NAMALWA (cell line): ENCODE measurements around the gene KRT35.

ENCODE experiments used
- DNase-seq: peaks from one replicate; pipeline ENCODE4 v3.0.0-alpha.2; 2015; ENCODE audit warnings: low spot score

The KRT35 gene

DNA sequence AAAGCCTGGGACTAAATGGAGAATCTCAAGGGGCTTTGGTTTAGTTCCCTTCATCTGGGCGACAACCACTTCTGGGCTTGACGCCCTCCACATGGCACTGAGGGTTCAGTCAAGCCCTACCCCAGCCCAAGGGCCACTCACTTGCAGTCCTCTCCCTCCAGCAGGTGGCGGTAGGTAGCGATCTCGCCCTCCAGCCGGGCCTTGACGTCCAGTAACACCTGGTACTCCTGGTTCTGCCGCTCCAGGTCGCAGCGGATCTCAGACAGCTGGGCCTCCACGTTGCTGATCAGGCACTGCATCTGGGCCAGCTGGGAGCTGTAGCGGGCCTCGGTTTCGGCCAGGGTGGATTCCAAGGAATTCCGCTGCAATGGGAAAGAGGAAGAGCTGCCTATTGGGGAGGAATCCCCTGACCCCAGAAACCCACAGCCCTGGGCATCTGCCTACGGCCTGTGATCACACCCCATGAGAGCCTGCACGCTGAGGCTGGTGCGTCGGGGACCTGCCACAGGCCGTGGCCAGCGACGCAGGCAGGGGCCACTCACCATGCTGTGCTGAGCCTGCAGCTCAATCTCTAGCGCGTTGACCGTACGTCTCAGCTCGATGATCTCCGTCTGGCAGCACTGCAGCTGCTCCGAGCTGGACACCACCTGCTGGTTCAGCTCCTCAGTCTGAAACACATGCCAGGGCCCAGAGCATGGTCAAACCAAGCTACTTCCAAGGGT lies 6.0 kb upstream of the KRT35 start:
- peak; percentile 57 for DNase-seq

DNA sequence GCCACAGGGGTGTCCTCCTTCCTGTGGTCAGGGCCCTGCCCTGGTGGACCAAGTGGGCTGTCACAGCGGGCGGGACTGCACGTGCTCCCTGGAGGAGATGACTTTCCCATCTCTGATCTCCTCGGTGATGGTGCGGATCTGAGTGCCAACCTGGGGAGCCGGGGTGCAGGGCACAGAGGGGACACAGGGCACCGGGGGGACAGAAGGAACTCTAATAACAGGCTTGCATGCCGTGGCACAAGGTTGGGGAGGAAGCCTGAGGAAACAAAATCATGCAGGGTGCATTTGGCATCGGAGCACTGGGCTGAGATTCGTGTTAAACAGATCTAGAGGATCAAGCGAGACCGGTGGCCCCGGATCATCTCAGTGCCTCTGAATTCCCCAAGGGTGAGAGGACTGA lies 5.4 kb upstream of the KRT35 start:
- DNase-seq, result no peak

DNA sequence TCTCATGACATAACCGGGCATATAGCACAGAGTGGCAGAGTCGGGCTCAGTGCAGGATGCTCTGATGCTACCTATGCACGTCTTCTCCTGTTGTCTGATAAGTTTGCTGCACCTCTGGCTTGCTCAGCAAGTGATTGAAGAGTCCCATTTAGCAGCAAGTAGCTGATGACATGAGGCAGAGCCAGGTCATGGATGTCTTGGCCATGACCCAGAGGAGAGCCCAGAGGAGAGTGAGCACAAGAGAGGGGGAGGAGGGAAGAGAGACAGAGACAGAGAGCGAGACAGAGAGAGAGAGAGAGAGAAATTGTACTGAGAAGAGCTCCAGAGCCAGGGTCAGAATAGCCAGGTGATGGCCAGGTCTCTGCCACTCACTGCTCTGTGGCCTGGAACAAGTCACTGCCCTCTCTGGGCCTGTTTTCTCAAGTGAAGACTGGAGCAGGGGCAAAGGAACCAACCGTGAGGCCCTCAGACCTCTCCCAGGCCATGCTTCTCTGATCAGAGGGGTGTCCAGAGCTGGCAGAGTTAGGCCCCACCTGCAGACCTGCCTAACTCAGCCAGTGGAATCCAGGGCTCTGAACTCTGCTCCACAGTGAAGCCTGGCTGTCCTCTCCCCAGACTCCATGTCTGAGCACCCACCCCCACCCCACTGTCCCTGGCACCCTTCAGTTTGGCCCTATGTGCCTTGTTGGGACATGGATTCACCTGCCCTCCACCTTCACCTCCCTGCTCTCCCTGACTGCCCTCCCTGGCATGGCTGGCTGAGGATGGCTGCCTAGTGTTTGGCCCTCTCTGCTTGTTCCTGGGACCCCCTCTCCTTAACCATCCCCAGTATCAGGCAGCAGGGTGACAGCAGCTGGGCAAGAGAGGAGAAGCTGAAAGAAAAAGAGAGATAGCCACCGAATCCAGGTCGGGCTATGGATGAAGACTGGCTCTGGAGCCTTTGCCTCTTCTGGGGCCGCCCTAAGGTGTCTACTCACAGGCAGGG lies 4.3 kb upstream of the KRT35 start:
- no peak for DNase-seq

DNA sequence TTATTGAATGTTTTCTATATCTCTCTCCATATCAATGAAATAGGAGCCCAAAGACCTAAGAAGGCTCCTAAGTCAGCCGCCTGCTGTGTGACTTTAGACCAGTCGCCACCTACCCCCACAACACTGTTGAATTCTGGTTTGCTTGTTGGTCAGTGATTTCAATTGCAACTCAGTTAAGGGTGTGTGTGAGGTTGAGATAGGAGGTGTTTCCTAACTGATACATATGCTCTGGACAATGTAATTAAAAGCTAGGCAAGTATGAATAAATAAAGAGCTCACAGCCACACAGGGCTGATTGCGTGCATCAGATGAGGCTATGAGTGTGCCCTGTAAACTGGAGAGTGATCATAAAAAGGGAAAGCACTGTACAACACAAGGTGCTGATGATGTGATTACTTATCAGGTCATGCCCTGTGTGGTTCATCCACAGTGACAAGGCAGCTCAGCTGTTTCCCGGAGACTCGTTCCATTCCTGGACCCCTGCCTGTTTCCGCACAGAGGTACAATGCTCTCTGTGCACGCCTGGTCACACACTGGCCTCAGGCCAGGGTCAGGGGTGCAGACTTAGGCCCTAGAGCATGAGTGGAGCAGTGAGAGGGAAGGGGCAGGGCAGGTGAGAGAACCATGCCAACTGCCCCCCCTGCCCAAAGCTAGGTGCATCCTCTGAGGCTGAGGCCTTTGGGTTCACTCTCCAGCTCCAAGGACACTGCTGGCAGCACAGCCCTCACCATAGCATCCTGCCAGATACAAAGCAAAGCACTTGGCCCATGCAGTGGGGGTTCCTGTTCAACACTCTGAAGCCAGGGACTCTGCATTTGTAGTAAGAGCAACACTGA lies 3.3 kb upstream of the KRT35 start:
- DNase-seq, result no peak

DNA sequence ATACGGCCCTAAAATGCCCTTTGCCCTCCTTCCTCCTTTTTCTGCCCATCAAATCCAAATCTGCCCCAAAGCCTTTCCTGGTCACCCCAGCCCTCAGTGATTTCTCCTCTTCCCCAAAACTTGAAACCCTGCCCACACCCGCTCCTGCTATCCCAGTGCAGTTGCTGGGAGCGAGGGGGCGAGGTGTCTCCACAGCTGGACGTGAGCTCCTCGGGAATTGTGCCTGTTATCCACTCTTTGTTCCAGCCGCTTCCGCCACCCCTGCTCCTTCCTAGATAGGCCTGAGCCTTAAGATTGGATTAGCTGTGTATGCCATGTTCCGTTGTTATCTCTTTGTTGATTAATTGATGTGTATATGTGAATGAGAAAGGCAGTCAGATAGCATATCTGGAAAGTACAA lies 2.6 kb upstream of the KRT35 start:
- DNase-seq, result no peak

DNA sequence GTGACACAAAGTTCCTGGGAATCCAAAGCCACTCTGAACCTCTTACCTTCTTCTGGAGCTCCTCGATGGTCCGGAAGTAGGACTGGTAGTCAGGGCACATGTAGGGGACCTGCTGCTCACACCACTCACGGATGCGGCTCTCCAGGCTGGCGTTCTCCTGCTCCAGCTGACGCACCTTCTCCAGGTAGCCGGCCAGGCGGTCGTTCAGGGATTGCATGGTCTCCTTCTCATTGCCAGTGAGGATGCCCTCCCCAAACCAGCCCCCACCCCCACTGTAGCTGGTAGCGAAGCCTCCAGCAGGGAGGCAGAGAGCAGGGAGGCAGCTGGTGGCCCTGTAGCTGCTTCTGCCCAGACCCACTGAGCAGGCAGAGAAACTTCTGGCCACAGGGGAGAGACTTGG lies 370 bp downstream of the KRT35 start:
- no peak for DNase-seq

DNA sequence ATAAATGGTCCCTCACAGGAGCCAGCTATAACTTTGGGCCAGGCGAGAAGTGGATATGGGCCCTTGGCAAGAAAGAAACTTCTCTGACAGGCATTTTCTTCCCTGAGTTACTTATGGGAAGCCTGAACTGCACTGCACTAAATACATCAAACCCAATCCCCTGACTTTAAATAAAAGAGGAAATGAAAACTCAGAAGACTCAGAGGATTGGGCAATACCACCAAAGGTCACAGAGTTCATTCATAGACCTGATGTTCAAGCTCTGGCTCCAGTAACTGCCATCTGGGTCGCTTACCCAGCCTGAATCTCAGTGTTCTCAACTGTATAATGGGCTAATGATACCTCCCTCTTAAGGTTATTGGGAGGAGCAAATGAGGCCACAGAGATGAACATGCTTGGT lies 815 bp downstream of the KRT35 start:
- DNase-seq, result peak; percentile 11

DNA sequence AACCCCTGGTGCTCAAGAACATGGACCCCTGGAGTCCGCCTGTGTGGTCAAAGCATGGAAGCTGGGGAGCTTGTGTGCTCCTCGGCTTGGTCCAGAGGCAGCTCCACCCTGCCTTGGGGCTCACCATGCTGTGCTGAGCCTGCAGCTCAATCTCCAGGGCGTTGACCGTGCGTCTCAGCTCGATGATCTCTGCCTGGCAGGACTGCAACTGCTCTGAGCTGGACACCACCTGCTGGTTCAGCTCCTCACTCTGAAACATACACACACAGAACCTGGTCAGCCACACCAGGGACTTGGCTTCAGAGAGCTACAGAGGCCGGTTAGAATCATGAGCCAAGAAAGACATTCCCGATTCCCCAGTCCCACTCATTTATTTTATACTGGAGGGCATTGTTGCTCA lies 2.7 kb downstream of the KRT35 start:
- DNase-seq, result no peak

DNA sequence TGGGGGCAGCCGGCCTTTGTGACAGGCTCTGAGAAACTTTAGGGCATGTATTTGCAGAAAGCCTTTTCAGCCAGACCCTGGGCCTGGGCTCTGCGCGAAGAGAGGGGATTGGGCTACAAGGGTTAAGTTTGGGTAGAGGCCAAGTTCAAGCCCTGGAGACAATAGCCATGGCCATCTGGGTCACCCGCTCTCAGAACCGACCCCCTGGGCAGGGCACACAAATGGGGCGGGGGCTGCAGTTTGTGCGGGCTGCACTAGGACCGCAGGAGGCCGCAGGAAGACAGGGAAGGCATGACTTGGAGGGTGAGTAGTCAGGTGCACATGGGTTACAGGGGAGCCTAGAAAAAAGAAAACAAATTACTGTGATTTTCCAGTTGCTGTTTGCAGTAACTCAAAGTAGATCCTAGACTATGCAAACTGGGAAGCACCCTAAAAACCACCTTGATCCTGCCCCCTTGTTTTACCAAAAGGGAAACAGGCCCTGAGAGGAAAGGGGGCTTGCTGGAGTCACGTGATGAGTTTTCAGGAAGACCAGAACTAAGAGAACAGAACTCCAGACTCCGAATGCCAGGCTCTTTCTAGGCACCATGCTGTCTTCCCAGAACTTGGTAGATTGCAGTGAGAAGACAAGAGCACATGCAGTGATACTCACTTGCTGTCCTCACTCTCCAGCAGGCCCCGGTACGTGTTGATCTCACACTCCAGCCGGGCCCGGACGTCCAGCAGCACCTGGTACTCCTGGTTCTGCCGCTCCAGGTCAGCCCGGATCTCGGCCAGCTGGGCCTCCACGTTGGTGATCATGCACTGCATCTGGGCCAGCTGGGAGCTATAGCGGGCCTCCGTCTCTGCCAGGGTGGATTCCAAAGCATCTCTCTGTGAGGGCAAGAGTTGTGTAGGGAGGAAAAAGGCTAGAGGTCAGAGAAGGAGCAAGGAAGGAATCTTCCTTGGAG lies 3.8 kb downstream of the KRT35 start:
- no peak for DNase-seq

DNA sequence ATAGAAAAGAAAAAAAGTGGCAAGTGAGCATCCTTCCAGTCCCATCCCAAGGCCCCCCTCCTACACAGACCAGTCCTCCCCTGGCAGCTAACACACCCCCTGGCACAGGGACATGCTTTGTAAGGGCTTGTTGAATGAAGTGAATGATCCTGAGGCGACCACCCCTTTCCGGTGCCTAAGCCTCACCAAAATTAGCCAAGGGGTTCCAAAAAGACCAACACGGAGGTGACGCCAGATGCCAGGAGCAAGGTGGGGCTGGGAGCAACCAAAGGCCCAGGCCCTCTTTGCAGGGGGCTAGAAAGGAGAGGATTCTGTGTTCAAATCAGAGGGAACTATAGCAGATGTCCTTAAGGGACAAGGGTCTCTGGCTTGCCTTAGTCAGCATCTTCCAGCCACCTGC lies 5.5 kb downstream of the KRT35 start:
- DNase-seq, result no peak

DNA sequence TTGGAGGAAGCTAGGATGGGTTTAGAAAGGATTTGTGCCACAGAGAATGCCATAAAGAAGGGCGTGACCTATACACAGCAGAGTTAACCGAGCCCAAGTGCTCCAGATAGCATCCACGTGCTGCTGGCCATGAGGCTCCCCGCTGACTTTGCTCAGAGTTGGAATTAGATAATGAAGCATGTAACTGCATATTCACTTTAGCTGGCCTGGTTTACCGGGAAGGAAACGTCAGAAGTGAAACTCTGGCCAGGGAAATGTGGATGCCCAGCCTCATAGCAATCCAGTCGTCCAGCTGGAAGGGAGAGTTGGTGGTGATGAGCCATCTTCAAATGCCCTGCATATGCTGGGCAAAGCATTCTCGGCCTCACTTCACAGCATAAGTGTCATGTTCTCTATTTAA lies 6.1 kb downstream of the KRT35 start:
- no peak for DNase-seq

DNA sequence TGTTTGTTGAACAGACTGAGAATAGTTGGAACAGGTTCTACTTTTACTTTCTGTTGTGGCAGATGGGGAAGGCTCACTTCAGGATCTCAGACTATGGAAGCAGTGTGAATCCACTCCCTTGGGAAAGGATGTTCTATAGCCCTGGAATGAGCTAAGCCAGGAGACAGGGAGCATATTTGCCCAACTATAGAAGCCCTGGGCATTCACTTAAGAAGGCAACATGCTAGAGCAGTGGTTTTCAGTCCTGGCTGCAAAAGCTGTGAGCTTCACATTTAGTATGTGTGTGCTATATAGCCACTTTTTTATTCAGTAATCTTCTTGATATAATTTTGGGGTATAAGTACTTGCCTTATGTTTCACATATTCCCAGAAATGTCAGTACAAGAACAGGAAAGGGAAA lies 12.6 kb downstream of the KRT35 start:
- DNase-seq, result no peak

DNA sequence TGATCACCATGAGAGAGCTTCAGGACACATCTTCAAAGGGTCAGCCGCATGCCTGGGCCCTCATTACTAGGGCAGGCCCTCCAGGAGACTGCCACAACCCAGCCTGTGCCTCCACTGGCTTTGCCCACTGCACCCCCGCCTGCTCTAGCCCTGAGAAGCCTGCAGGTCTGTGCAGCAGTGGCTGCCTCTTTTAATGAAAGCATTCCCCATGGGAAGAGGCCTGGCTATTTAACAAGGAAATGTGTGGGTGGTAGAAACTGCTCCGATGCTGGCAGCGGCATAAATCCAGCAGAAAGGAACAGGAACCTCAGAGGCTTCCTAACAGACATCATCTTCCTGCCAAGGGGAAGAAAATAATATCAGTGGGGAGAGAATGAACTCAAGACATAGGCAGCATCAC lies 13.4 kb downstream of the KRT35 start:
- no peak for DNase-seq

DNA sequence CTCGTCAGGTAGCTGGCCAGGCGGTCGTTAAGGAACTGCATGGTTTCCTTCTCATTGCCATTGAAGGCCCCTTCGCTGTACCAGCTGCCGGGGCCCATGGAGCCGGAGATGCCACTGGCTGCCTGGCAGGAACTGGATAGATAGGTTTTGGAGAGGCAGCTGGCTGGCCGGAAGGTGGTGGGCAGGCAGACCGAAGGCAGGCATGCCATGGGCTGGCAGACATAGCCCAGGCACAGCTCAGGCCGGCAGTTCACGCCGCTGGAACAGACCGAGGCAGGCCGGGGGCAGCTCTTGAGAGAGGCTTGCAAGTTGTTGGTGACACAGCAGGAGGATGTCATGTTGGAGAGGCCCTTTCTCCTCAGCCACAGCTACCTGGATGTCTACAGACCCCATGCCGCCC lies 14.0 kb downstream of the KRT35 start, which contains the start of gene KRT32:
KRT32 (minus strand) TSS at position 399 of the 400 bp plus-strand sequence; CDS start at position 338, 61 bp downstream.
- no peak for DNase-seq

DNA sequence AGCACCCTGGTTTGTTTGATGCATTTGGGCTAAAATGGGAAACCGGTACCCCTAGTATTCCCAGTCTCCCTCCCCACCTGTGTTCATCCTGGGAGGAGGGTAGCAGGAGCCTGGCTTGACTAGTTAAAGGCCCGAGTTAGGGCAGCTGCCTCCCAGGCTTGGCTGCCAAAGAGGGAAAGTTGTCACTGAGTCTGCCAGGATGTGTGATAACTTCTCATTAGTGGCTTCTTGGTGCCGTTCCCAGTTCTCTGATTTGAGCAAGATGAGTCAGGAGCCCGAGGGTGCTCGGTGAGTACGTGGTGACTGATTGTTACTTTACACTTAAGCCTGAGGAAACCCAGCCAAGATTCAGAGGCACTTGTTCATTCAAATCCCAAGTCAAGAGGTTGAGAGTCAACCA lies 16.3 kb downstream of the KRT35 start:
- DNase-seq, result no peak

DNA sequence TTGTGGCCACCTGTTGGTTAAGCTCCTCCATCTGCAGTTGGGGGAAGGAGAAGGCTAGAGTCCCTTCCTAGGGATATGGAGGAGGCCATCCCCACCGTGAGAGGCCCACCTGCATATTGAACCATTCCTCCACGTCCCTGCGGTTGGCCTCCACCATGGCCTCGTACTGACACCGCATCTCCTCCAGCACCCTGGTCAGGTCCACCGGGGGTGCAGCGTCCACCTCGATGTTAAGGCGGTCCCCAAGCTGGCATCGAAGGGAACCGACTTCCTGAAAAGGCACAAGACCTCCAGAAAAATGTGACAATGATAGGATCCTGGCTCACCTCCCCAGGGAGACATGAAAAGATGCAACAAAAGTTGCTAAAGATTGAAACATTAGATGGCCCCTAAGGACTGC lies 16.8 kb downstream of the KRT35 start:
- DNase-seq, result no peak

DNA sequence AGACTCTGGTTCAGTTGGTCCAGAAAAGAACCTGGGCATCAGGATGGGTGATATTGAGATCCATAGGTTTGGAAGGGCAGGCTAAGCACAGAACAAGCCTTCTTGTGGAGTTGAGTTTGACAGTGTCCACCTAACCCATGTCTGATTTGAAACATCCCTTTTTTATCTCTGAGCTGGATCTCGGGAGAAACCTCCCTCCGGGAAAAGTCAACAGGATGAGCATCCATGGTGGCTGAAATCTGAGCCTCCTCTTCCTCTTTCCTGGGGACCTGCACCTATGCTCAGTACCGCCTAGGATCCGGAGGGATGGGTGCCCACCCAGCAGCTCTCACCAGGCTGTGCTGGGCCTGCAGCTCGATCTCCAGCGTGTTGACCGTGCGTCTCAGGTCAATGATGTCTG lies 17.2 kb downstream of the KRT35 start:
- no peak for DNase-seq

DNA sequence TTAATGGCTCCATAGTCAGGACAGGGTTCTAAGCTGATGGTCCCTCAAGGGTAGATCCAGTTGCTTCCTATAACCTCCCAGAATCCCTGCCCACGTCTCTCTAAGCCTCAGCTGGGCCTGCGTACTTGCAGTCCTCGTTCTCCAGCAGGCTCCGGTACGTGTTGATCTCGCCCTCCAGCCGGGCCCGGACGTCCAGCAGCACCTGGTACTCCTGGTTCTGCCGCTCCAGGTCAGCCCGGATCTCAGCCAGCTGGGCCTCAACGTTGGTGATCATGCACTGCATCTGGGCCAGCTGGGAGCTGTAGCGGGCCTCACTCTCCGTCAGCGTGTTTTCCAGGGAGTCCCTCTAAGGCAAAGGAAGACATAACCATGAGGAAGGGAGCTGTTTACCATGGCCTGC lies 18.2 kb downstream of the KRT35 start:
- no peak for DNase-seq

DNA sequence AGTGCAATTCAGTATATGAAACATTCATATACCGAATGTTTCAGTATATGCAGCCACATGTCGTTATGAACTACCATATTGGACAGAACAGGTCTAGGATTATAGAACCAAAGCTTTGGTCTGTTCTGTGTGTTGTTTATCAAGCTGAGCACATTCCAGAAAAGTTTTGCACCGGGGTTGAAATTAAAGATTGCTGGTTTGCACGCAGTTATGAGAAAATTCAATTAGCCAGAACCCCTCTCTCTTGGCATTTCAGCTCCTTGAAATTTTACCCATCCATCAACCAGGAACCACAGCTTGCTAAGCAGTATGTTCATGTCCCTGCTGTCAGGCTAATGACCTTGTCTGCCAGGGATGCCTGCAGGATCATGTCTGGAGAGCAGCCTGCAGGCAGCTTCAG lies 23.3 kb downstream of the KRT35 start:
- no peak for DNase-seq

DNA sequence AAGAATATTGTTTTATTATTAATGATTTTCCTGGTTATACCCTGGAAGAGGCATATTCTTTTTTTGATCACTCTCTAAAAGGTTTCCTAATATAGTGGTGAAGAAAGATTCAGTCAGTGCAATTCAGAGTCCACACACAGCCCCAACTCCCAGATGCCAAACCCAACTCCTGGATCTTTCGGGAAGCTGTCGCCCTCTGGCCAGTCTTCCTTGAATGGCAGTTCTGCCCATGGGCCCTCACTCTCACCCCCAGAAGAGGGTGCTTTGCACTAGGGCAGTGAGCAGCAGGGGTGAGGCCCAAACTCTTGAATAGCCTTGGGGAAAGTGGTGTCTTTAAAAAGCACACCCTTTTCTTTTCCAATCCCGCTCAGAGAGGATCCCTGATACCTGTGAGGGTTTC lies 24.7 kb downstream of the KRT35 start:
- no peak for DNase-seq

DNA sequence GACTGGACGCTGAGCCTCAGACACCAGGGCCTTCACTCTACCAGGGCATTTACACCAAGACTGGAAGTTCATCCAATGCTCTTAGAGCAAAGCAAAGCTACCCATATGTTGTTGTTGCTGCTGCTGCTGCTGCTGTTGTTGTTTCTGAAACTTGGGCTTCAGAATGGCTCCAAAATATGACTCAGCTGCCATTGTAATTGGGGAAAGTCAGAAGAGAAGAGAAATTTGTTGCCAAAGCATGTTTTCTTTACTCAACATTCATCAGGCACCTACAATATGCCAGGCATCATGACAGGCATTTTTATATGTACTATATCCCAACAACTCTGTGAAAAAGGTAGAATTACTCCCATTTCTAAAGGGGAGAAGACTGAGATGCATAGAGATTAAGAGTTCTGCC lies 25.7 kb downstream of the KRT35 start:
- no peak for DNase-seq
